Left renal pelvis (tissue), 4 donors: Measurements from ENCODE around the gene ADGRG7. TPM values are rescaled to one million over a fixed set of nuclear protein-coding genes. Genes with fewer than 3 reads are reported as not detected.

Experiments used
- DNase-seq, 4 donors: peaks; one replicate each; pipeline ENCODE4 v3.0.0-alpha.2; 2013; ENCODE audit warnings: low read depth in 4 of 4, low spot score in 3 of 4
- polyA plus RNA-seq, 4 donors: library from polyadenylated mRNA; unstranded; fragments of 120-200 nt; gene quantifications; one replicate each; pipeline ENCODE4 v1.2.1, GENCODE V29; 2013; ENCODE audit not compliant: insufficient read length in 4 of 4

Gene ADGRG7
- polyA plus RNA-seq, 4 donors, result 0.17 to 0.20 TPM; not detected in 2

DNA sequence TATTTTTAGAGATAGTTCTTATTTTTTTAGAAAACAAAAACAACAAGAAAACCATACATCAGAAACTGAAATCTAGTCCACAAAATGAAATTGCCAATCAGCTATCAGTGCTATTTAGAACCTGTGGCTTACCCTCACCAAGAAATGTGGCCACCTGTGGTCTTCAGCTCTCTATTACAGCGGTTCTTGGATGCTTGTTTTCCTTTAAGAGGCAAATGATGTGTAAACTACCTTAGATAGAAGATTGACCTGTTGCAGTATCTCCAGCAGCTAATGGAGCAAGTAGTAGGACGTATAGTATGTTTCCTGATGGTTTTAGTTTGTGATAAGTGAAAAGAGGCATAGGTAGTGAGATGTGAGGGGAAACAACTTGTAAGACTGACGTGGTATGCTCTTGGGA is 121.1 kb downstream of the ADGRG7 start:
- no peak for DNase-seq

DNA sequence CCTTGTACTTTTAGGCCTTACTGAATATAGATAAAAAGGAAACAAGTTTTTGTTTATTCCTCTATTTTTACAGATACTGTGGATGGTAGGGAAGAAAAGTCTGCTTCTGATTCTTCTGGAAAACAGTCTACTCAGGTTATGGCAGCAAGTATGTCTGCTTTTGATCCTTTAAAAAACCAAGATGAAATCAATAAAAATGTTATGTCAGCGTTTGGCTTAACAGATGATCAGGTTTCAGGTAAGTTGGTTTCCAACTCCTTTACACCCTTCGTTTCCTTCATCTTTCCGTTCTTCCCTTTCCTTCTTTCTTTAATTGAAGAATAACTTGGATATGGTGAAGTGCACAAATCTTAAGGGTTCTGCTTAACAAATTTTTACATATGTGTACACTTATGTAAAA is 123.0 kb downstream of the ADGRG7 start:
- DNase-seq, result no peak

DNA sequence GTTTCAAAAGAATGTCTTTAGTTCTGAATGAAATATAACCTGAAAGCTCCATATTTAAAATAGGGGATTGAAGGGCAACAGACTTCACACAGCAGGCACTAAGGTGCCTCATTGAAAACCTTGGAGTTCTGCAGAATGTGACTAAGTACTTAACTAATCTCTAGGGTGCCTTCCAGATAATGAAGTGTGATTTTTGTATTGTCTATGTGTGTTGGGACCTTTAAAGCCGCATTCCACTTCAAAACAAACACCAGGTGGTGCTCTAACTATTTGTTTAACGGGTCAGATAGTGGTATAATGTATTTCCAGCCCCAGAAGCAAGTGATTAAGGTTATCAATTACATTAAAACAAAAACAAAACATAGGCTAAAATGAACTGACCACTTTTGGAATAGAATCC is 127.9 kb downstream of the ADGRG7 start:
- DNase-seq, result no peak

DNA sequence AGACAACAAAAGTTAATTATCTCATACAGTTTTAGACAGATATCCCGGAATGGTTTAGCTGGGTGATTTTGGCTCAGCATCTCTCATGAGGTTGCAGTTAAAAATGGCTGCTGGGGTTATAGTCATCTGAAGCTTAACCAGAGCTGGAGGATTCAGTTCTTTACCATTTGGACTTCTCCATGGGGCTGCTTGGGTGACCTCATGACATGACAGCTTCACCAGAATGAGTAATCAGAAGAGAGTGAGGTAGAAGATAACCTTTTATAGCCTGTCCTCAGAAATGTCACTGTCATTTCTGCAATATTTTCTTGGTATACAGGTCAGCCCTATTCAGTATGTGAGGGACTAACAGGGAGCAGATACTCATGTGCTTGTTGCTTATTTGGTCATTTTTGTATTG is 130.8 kb downstream of the ADGRG7 start:
- DNase-seq, result no peak

DNA sequence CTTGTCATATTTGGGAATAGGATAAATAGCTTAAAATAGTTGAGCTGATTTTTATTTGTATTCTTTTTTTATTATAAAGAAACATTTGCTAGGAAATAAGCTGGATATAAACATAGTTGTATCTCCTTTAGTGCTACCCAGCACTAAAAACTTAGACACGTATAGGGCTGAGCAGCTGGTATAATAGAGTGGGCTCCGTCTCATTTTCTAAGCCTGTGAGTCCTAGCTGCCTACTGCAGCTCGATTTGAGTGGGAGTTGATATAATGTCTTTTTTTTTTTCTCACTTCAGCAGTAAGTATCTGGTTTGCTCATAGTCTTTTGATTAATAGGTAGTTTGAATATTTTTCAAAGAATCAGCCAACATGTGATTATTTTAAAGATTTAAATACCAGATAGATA is 134.1 kb downstream of the ADGRG7 start:
- DNase-seq, result no peak

DNA sequence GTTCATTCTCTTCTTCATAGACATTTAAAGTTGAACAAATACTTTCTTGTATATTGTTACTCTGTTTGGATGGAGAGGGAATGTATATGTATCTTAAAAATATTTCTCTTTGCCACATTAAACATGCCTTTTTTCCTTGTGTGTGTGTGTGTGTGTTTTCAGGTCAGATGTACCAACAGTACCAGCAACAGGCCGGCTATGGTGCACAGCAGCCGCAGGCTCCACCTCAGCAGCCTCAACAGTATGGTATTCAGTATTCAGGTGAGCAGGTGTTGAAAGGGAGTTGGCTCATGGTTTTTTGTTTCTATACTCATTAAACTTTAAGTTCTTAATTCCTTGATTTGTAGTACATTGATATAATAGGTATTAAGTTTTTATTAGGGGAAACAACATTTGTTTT is 135.3 kb downstream of the ADGRG7 start:
- no peak for DNase-seq

Other genes starting within 250 kb of the ADGRG7 start
- 10 to 100 TPM; 53.0 to 75.0 (median 70.3) TPM for gene TOMM70, start 208.5 kb upstream of the ADGRG7 start, polyA plus RNA-seq
- 10 to 100 TPM in 1 of 4 donors, 1 to 10 TPM in 3; 6.9 to 10.6 (median 9.2) TPM for gene LNP1, start 208.1 kb upstream of the ADGRG7 start, polyA plus RNA-seq
- 10 to 100 TPM; 19.9 to 44.0 (median 27.7) TPM for gene TMEM45A, start 117.0 kb upstream of the ADGRG7 start, polyA plus RNA-seq
- gene TFG, start 99.9 kb downstream of the ADGRG7 start, polyA plus RNA-seq, result 100 to 1,000 TPM; 118 to 161 (median 145) TPM